ENCODE results near the gene ARHGAP10. TPM values are rescaled to one million over a fixed set of nuclear protein-coding genes. Genes with fewer than 3 reads are reported as not detected.

ARHGAP10 gene
- total and polyA plus RNA-seq, 4 experiments from 2014 or later = 6.4 to 8.3 (median 7.8) TPM

DNA sequence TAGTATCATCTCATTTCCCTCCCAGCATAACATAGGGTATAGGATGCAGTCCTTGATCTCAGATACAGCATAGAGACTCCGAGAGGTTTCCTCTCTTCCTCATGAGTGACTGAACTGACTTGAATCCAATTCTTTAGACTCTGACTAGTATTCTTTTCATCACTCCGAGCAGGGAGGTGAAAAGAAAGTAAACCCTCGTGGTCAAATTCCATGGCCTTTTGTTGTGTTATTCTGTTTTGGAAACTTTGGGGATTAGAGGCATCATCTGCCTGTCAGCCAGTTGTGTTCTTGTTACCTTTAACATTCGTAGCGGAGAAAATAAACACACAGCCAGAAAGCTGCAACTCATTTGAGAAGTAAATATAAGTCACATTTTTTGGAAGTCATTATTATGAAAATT lies 206.6 kb downstream of the ARHGAP10 start:
- no peak for DNase-seq
- Histone ChIP-seq H3K36me3 (ENCODE audit: insufficient read depth, low read length) (no peaks in the 10 kb centered on the region), H3K27me3 (ENCODE audit: insufficient read depth, low read length) (no peaks in the 10 kb centered on the region), H3K4me1 (ENCODE audit: insufficient read depth, low read length) (peaks cover 13% of the 10 kb centered on the region), H3K9me3 (ENCODE audit: control insufficient read depth in 1 of 2, low read length in 2 of 2) (no peaks in the 10 kb centered on the region), H3K4me3 (ENCODE audit: low read length in 2 of 2) (no peak overlapping the region), H3K27ac (ENCODE audit: low read depth, low read length) (no peak overlapping the region)
- POLR2A ChIA-PET (ENCODE audit: partially characterized antibody) = no interaction called here
- Mint-ChIP-seq H3K36me3 (no peaks in the 10 kb centered on the region), H3K27ac (no peak overlapping the region), H3K4me3 (no peak overlapping the region), H3K9me3 (no peaks in the 10 kb centered on the region), H3K4me1 (peaks cover 11 to 16% (median 13%) of the 10 kb centered on the region in 4 donors), H3K27me3 (no peaks in the 10 kb centered on the region)
- intact Hi-C loops (cut with micrococcal nuclease) = no loop called here
- CTCF ChIA-PET (ENCODE audit: partially characterized antibody) = no interaction called here

DNA sequence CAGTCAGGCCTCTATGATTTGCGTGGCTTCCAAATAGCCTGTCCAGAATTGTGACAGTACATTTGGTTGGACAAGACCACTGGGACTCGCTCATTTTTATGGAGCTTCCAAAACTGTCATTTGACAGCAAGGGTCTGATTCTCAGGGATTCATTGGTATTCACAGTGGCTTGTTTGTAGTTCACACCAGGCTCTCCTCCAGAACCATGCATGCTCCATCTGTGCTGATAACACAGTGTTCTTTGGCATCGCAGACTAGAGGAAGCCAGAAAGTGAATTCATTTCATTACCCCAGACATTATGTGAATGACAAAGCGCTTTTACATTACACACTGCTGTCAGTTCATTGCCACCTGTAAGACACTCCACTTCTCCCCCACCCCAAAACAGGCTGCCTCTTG lies 208.3 kb downstream of the ARHGAP10 start:
- H3K27ac ChIP-seq (ENCODE audit: low read depth, low read length) = no peak overlapping the region
- H3K27me3 Mint-ChIP-seq = no peaks in the 10 kb centered on the region
- H3K36me3 Mint-ChIP-seq = peaks cover 0 to 4% of the 10 kb centered on the region in 2 donors
- ChIA-PET POLR2A (ENCODE audit: partially characterized antibody) (no interaction called here), CTCF (ENCODE audit: partially characterized antibody) (no interaction called here)
- H3K27ac Mint-ChIP-seq = no peak overlapping the region
- H3K9me3 Mint-ChIP-seq = no peaks in the 10 kb centered on the region
- intact Hi-C loops (cut with micrococcal nuclease) = loop anchor here (5.0 kb wide), 1 partner anchor 112 kb away; no protein-coding TSS in a partner anchor
- no peak overlapping the region for H3K4me3 Mint-ChIP-seq
- H3K9me3 ChIP-seq (ENCODE audit: control insufficient read depth in 1 of 2, low read length in 2 of 2) = no peaks in the 10 kb centered on the region
- H3K4me3 ChIP-seq (ENCODE audit: low read length in 2 of 2) = no peak overlapping the region
- no peaks in the 10 kb centered on the region for H3K27me3 ChIP-seq (ENCODE audit: insufficient read depth, low read length)
- no peak for DNase-seq
- H3K4me1 ChIP-seq (ENCODE audit: insufficient read depth, low read length) = peaks cover 30% of the 10 kb centered on the region
- H3K4me1 Mint-ChIP-seq = peaks cover 23 to 30% (median 26%) of the 10 kb centered on the region in 4 donors
- H3K36me3 ChIP-seq (ENCODE audit: insufficient read depth, low read length) = no peaks in the 10 kb centered on the region

- Mint-ChIP-seq H3K4me1 (peaks cover 23 to 32% (median 28%) of the 10 kb centered on the region in 4 donors), H3K4me3 (no peak overlapping the region), H3K27me3 (no peaks in the 10 kb centered on the region), H3K9me3 (no peaks in the 10 kb centered on the region), H3K27ac (no peak overlapping the region), H3K36me3 (peaks cover 0 to 11% of the 10 kb centered on the region in 2 donors)
- H3K4me3 ChIP-seq (ENCODE audit: low read length in 2 of 2) = no peak overlapping the region
- H3K36me3 ChIP-seq (ENCODE audit: insufficient read depth, low read length) = no peaks in the 10 kb centered on the region
- POLR2A ChIA-PET (ENCODE audit: partially characterized antibody) = no interaction called here
- no peaks in the 10 kb centered on the region for H3K27me3 ChIP-seq (ENCODE audit: insufficient read depth, low read length)
- DNase-seq = no peak
- intact Hi-C loops (cut with micrococcal nuclease) = loop anchor here (5.0 kb wide), 1 partner anchor 111 kb away; no protein-coding TSS in a partner anchor
- H3K4me1 ChIP-seq (ENCODE audit: insufficient read depth, low read length) = peaks cover 30% of the 10 kb centered on the region
- no peak overlapping the region for H3K27ac ChIP-seq (ENCODE audit: low read depth, low read length)
- H3K9me3 ChIP-seq (ENCODE audit: control insufficient read depth in 1 of 2, low read length in 2 of 2) = no peaks in the 10 kb centered on the region
- CTCF ChIA-PET (ENCODE audit: partially characterized antibody) = no interaction called here
Measured at GRCh38 chr4:147941373-147941772, 209.5 kb downstream of the ARHGAP10 start.

DNA sequence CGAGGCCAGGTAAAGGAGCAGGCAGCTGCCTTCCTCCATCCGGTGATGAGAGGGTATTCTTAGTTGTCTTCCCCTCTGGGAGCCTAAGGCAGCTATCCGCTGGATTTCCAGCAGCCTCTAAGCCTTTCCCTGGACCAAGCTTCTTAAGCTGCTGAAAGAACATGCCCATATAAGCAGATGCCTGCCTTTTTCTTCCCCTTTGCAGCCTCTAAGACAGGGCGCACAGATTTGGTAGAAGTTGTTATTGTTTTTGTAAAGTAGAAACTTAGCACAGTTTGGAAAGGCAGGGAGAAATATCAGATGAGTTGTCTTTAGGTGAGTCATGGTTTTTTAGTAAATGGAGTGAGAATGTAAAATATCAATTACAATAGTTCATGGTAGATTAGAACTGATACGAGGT lies 210.8 kb downstream of the ARHGAP10 start:
- POLR2A ChIA-PET (ENCODE audit: partially characterized antibody) = interaction anchor here (0.7 to 3.4 kb wide), 7 partner anchors 110 to 502 kb away, joined by 3 to 15 read pairs (median 3); partner anchors contain the start of genes ARHGAP10 and NR3C2

GRCh38 chr4:147943159-147943638 lies 211.3 kb downstream of the ARHGAP10 start:
- Mint-ChIP-seq H3K9me3 (no peaks in the 10 kb centered on the region), H3K27ac (peak overlapping the region; percentile 24 to 77 (median 53)), H3K36me3 (peaks cover 1 to 28% of the 10 kb centered on the region in 2 donors), H3K27me3 (no peaks in the 10 kb centered on the region), H3K4me3 (peak overlapping the region in 7 of 8 donors; percentile 14 to 71 (median 54)), H3K4me1 (peaks cover 23 to 32% (median 29%) of the 10 kb centered on the region in 4 donors)
- H3K4me3 ChIP-seq (ENCODE audit: low read length in 2 of 2) = no peak overlapping the region
- no peaks in the 10 kb centered on the region for H3K27me3 ChIP-seq (ENCODE audit: insufficient read depth, low read length)
- intact Hi-C loops (cut with micrococcal nuclease) = loop anchor here (5.0 kb wide), 1 partner anchor 109 kb away; no protein-coding TSS in a partner anchor
- CTCF ChIA-PET (ENCODE audit: partially characterized antibody) = interaction anchor here (1.5 to 1.6 kb wide), 4 partner anchors 12 to 113 kb away, joined by 4 to 5 read pairs (median 4); no protein-coding TSS in a partner anchor
- no peaks in the 10 kb centered on the region for H3K9me3 ChIP-seq (ENCODE audit: control insufficient read depth in 1 of 2, low read length in 2 of 2)
- POLR2A ChIA-PET (ENCODE audit: partially characterized antibody) = interaction anchor here (0.7 to 3.4 kb wide), 7 partner anchors 109 to 501 kb away, joined by 3 to 15 read pairs (median 3); partner anchors contain the start of genes ARHGAP10 and NR3C2
- peak overlapping the region; percentile 23 for H3K27ac ChIP-seq (ENCODE audit: low read depth, low read length)
- DNase-seq = peak in 4 of 5 donors; percentile 35 to 51 (median 40)
- H3K4me1 ChIP-seq (ENCODE audit: insufficient read depth, low read length) = peaks cover 30% of the 10 kb centered on the region
- no peaks in the 10 kb centered on the region for H3K36me3 ChIP-seq (ENCODE audit: insufficient read depth, low read length)

More for the DNA sequence above, 210.8 kb downstream of the ARHGAP10 start:
- H3K4me3 ChIP-seq (ENCODE audit: low read length in 2 of 2) = no peak overlapping the region
- Mint-ChIP-seq H3K4me1 (peaks cover 23 to 32% (median 29%) of the 10 kb centered on the region in 4 donors), H3K27me3 (no peaks in the 10 kb centered on the region), H3K4me3 (peak overlapping the region in 7 of 8 donors; percentile 14 to 71 (median 54)), H3K9me3 (no peaks in the 10 kb centered on the region), H3K27ac (peak overlapping the region; percentile 24 to 77 (median 53)), H3K36me3 (peaks cover under 1 to 25% of the 10 kb centered on the region in 2 donors)
- CTCF ChIA-PET (ENCODE audit: partially characterized antibody) = interaction anchor here (1.5 to 1.6 kb wide), 4 partner anchors 12 to 113 kb away, joined by 4 to 5 read pairs (median 4); no protein-coding TSS in a partner anchor
- no peak for DNase-seq
- H3K27ac ChIP-seq (ENCODE audit: low read depth, low read length) = peak overlapping the region; percentile 23
- no peaks in the 10 kb centered on the region for H3K9me3 ChIP-seq (ENCODE audit: control insufficient read depth in 1 of 2, low read length in 2 of 2)
- no peaks in the 10 kb centered on the region for H3K36me3 ChIP-seq (ENCODE audit: insufficient read depth, low read length)
- H3K4me1 ChIP-seq (ENCODE audit: insufficient read depth, low read length) = peaks cover 30% of the 10 kb centered on the region
- intact Hi-C loops (cut with micrococcal nuclease) = loop anchor here (5.0 kb wide), 1 partner anchor 110 kb away; no protein-coding TSS in a partner anchor
- no peaks in the 10 kb centered on the region for H3K27me3 ChIP-seq (ENCODE audit: insufficient read depth, low read length)

- Mint-ChIP-seq H3K9me3 (no peaks in the 10 kb centered on the region), H3K4me1 (peaks cover 23 to 32% (median 30%) of the 10 kb centered on the region in 4 donors), H3K4me3 (peak overlapping the region in 6 of 8 donors; percentile 7 to 71 (median 32)), H3K27ac (peak overlapping the region in 6 of 7 donors; percentile 5 to 80 (median 63)), H3K27me3 (no peaks in the 10 kb centered on the region), H3K36me3 (peaks cover 8 to 35% of the 10 kb centered on the region in 2 donors)
- no peak overlapping the region for H3K4me3 ChIP-seq (ENCODE audit: low read length in 2 of 2)
- H3K36me3 ChIP-seq (ENCODE audit: insufficient read depth, low read length) = no peaks in the 10 kb centered on the region
- no peak overlapping the region for H3K27ac ChIP-seq (ENCODE audit: low read depth, low read length)
- ChIA-PET CTCF (ENCODE audit: partially characterized antibody) (interaction anchor here (1.6 kb wide), 1 partner anchor 19 kb away, joined by 5 read pairs; no protein-coding TSS in a partner anchor), POLR2A (ENCODE audit: partially characterized antibody) (interaction anchor here (2.0 to 3.4 kb wide), 2 partner anchors 108 to 498 kb away, joined by 8 to 15 read pairs; partner anchors contain the start of gene NR3C2)
- DNase-seq = peak in 2 of 5 donors; percentile 13 to 17
- H3K27me3 ChIP-seq (ENCODE audit: insufficient read depth, low read length) = no peaks in the 10 kb centered on the region
- intact Hi-C loops (cut with micrococcal nuclease) = loop anchor here (5.0 kb wide), 1 partner anchor 108 kb away; no protein-coding TSS in a partner anchor
- no peaks in the 10 kb centered on the region for H3K9me3 ChIP-seq (ENCODE audit: control insufficient read depth in 1 of 2, low read length in 2 of 2)
- peaks cover 30% of the 10 kb centered on the region for H3K4me1 ChIP-seq (ENCODE audit: insufficient read depth, low read length)
Measured at GRCh38 chr4:147944249-147944648, 212.4 kb downstream of the ARHGAP10 start.

DNA sequence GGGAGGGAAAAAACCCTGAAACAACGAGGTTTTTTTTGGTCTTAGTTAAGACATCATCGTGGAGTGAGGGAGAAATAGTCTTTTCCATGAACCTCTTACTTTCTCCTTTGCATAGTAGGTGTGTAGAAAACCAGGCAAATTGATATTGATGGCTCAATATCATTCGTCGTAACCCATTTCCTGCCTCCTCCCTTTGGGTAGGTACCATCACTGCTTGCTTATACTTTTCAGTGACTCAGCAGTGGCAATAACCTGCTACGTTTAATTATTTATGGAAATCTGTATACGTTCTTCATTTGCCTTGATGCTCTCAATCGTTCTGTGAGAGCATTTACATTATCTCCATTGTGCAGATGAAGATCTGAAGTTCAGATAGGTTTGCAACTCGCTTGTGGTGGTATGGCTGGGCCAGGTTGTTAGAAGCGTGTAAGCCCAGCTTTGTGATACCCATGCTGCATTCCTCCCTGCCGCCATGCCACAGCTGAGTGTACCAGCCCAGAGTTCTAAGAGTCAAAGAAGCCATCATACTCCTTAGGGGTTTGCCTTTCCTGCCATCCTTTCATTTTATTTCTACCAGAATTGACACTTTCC lies 212.9 kb downstream of the ARHGAP10 start:
- Histone ChIP-seq H3K4me3 (ENCODE audit: low read length in 2 of 2) (no peak overlapping the region), H3K36me3 (ENCODE audit: insufficient read depth, low read length) (no peaks in the 10 kb centered on the region), H3K27ac (ENCODE audit: low read depth, low read length) (no peak overlapping the region), H3K9me3 (ENCODE audit: control insufficient read depth in 1 of 2, low read length in 2 of 2) (no peaks in the 10 kb centered on the region), H3K27me3 (ENCODE audit: insufficient read depth, low read length) (no peaks in the 10 kb centered on the region), H3K4me1 (ENCODE audit: insufficient read depth, low read length) (peaks cover 30% of the 10 kb centered on the region)
- H3K36me3 Mint-ChIP-seq = peaks cover 11 to 39% of the 10 kb centered on the region in 2 donors
- CTCF ChIA-PET (ENCODE audit: partially characterized antibody) = no interaction called here
- peak overlapping the region in 3 of 8 donors; percentile 10 to 46 (median 31) for H3K4me3 Mint-ChIP-seq
- POLR2A ChIA-PET (ENCODE audit: partially characterized antibody) = interaction anchor here (3.4 kb wide), 1 partner anchor 497 kb away, joined by 15 read pairs; the partner anchor contains the start of gene NR3C2
- no peaks in the 10 kb centered on the region for H3K27me3 Mint-ChIP-seq
- no peaks in the 10 kb centered on the region for H3K9me3 Mint-ChIP-seq
- H3K4me1 Mint-ChIP-seq = peaks cover 23 to 32% (median 30%) of the 10 kb centered on the region in 4 donors
- no peak for DNase-seq
- intact Hi-C loops (cut with micrococcal nuclease) = loop anchor here (5.0 kb wide), 1 partner anchor 108 kb away; no protein-coding TSS in a partner anchor
- H3K27ac Mint-ChIP-seq = peak overlapping the region; percentile 5 to 90 (median 53)
